HG03460 (cell line): Measurements from ENCODE around the gene PDE4D.

ENCODE experiments used
- ATAC-seq: cut with Tn5 transposase; IDR thresholded peaks from one replicate; pipeline ENCODE4 v1.9.1; 2021; ENCODE audit not compliant: unreplicated experiment

Gene PDE4D

DNA sequence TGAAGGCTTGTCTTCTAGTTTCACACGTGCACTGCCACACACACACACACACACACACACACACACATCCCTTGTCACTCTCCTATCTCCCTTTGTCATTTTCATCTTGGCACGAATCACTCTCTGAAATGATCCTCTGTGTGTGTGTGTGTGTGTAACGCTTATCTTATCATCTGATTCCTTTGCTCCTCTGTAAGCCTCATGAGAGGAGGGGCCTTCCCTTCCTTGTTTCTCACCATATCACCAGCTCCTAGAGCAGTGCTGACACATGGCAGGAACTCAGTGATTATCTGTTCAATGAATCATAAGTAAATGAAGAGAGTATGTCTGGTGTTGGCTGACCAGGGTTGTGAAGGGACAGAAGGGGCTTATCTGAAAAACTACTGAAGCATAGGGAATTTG, 53.3 kb downstream of the PDE4D start:
- ATAC-seq: no peak

DNA sequence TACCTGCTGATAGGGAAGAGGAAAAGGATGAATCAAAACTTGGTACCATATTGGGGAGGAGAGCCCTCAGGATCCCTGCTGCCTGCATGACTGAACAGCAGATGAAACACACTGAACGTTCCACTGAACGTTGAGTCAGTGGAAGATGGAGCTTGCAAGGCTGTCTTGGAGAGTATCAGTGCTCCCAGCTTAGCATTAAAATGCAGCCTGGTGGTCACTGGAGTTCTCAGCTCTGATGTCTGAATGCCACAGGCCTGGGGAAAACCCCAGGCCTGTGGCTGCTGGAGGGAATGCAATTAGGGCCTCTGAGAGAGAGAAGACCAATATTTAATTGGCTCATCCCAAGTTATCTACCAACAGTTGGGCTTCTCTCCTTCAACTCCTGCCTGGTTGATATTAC, 54.5 kb downstream of the PDE4D start:
- ATAC-seq: no peak

DNA sequence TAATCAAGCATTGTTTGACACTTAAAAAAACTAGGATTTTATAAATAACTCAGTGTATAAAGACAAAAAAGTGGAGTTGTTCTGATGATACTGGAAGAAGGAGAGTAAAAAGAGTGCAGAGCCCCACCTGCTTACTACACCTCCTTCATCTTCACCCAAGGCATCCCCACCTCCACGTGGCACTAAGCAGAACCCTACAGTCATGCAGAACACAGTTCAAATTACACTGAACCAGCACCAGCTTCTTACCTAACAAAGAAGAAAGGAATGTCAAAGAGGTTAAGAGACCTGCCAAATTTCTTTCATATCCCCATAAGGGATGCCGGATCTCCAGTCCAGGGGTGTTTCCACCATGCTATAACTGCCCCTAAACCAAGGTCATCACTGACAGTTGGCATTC, 55.5 kb downstream of the PDE4D start:
- no peak for ATAC-seq

- ATAC-seq: no peak
These were observed 56.5 kb downstream of the PDE4D start for GRCh38 chr5:59837071-59837470.

DNA sequence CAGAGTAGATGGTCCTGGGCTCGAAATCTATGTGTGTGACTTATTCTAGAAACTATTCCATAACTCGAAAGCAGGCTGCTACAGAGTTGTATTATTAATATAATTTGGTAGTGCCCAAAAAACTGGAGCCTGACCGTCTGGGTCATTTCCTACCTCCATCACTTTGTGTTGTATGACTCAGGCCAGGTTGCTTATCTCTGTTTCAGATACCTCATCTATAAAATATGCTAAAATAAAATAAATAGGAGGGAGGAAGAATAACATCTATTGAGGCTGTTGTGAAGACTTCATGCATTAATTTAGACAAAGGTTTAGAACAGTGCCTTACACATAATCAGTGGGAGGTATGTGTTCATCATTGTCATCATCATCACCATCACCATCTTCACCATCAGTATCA, 57.7 kb downstream of the PDE4D start:
- ATAC-seq: no peak

GRCh38 chr5:59833448-59833847, 60.1 kb downstream of the PDE4D start:
- no peak for ATAC-seq

DNA sequence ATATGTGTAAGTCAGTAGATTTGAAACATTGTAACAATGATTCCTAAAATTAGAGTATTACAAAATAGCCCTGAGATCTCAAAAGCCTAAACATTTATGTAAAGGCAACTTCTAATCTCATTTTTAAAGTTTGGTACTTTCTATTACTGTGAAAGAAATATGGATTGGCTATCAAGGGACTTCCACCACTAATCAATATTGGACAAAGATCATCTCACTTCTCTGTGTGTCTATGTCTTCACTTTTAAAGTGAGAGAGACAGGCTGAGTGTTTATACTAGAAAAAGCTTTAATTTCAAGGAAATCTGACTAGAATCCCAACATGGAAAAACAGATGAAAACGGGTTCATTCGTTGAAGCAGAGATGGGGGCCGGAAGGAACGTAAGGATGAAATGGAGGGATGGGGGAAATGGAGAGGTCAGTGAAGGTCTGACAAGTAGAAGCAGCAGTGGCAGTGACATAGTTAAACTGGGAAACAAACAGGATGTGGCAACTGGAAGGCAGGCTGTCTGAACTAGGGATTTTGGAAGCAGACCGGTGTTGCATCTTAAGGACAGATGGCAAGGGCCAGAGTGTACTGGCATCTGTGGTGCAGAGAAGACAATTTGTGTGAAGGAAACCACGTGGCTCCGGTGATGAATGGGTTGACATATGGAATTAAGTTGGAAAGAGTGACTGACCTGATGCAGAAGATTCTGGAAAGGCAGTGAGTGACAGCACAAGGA, 60.8 kb downstream of the PDE4D start:
- no peak for ATAC-seq

DNA sequence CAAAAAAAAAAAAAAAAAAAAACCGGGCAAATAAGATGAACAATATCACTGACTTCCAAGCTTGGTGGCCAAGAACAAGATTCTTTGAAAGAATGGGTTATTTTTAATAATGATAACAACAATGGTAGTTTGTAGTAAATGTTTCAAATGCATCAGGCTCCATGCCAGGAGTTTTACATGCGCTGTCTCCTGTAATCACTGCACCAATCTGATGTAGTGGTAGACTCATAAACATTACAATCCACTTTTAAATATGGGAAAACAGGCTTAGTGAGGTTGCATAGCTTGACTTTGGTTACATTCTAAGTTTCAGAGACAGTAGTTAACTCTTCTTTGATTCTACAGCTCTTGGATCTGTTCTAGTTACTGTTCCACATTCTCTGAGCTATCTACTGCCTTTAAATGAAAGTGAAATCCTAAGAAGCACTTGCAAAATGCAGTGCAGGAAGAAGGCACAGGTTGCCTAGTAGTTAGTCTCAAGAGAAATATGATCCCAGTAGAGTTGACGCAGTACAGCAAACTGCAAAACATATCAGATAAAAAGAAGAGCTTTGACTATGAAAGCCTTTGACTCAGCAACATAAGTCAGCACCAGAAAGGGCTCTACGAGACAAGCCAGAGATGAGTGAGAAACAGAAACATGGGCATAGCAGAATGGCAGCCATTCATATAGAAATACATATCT, 62.1 kb downstream of the PDE4D start:
- ATAC-seq: no peak

DNA sequence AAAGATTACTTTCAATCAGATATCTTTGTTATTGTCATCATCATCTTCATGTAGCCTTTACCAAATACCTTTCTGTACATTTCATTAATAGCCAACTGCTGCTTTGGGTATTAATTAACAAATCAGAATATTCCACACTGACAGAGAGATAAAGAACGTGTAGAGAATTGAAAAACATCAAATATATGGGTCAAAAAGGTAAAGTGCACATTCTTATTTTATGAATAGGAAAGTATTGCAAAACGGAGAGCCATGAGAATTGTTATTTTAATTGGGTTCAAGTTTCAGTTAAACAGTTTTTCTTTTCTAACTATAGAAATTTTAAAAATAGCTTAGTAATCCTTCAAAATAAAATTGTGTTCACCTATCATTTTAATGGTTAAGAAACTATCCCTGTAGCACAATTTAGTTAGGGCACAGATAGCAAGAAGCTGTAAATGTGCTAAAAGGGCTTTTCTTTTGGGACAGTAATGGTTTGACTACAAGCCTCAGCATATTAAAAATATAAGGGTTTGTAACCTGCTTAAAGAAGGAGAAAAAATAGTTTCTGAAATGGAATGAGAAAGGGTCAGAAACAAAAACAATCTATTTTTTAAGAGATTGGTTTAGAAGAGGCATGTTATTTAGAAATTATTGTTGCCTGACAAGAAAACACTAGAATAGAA, 62.9 kb downstream of the PDE4D start:
- no peak for ATAC-seq

DNA sequence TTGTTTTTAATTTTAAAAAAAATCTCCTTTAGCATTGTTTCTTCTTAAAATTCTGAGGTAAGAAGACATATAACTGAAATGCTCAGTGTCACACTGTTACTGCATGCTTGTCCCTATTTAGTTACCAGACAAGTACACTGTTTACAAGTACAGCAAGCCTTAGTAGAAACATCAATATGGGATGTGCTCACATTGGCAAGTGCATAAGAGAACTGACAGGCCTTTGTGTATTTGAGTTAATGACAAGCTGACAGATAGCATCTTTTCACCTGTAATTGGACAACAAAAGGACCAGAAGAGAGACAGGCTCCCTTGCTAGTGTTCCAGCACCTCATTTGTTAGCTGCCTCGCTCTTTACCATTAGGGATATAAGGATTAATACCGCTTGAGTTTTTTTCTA, 63.6 kb downstream of the PDE4D start:
- no peak for ATAC-seq

DNA sequence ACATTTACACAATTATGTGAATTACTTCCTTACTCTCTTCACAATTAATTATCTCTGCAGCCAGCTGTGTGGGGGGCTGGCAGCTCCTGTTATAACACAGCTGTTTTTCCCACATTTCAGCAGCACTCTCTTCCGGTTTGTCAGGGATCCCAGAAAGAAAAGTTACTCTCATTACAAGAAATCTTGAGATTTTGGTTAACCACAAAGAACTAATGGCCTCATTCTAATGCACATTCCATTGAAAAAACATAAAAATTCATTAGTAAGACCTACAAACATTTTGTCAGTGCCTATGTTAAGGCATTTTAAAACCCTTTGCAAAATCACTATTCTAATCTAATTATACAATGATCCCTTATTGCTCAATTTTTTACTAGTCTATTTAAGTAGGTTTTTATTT, 64.1 kb downstream of the PDE4D start:
- no peak for ATAC-seq

DNA sequence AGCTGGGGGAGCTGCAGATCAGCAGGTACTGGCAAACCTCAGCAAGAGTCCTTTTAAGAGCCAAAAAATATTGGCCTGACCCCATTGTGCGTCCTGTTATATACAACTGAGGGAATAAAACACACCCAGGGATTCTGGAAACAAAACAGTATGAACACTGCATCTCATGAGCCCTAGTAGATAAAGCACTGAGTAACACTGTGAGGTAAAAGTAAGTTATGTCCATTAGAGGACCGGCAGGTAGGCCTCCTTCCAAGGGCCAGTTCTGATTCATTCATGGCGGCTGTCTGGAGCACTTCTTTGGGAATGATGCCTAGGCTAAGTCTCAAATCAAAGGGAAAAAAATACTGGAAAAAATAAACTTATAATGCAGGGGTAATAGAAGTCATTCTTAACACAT, 64.9 kb downstream of the PDE4D start:
- no peak for ATAC-seq

- ATAC-seq: no peak
These were observed 66.5 kb downstream of the PDE4D start for GRCh38 chr5:59826996-59827395.

DNA sequence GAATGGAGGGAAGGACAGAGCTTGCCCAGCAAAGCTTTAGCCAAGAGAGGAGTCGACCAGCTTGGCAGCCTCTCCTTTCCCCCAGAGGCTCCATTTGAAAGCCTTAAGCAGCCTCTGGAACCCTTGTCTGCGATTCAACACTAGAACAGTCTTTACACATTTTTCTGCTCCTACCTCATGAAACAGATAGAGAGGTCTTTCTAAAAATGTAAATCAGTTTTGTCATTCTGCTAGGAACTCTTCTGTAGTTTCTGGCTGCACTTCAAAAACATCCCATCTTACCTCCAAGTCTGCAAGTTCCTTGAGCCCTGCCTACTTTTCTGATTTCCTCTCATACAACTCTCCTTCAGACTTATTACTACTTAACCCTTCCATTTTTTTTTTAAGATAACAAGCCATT, 70.1 kb downstream of the PDE4D start:
- ATAC-seq: no peak

DNA sequence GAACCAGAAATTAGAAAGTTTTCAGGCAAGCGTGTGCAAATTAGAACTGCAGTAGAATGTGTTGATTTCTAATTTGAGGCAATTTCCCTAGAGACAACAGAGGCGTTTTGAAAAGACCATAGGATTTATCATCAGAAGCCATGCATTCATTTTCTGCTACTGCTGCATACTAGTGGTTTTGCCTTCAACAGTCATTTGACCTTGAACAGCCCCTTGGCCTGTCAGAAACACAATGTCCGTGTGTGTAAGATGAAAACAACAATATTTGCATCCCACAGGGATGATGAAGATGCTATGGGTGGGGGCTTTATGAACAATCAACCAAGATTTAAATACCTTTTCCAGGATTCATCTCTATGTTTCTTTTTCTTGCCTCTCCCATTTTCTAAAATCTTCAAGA, 73.7 kb downstream of the PDE4D start:
- no peak for ATAC-seq

- no peak for ATAC-seq
These were observed 76.0 kb downstream of the PDE4D start for GRCh38 chr5:59817536-59817935.

DNA sequence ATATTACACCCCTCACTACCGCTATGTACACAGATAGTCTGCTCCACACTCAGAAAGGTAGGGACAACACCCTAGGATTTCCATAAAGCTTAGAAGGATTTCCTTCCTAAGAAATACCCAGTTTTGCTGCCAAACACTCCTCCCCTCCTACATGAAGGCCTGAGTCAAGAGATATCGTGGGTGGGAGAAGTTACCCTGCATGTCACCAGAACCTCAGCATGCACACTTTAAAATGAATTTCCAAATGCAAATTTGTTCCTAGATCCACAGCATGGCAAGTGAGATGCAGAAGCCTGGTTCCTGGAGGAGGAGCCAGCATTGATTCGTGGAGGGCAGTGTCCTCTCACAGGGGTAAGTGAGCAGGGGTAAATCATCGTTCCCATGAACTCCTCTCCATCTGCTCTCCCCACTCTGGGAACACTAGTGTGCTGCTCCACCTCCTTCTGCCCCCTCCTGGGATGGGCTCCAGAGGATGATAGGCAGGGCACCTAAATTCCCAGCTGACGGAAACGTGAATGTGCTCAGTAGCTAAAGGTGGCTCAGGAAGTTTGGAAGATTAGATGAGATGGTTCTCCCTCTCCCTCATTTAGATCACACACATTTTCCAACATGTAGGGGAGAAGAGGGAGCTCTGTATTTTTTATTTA, 76.7 kb downstream of the PDE4D start:
- ATAC-seq: no peak

DNA sequence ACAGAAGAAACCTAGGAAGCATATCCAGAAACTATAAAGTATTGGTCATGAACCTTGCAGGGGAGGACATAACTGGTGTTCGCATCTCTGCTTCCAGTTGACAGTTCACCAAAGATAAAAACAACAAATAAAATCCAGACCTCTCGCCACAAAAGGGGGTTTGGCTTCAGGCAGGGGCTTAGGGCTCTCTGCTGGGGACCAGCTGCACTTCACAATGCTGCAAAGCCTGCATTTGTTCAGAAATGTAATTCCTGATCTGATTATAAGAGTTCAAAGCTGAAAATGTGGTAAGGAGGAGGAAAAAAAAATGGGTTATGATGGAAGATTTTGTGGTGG, 79.0 kb downstream of the PDE4D start:
- no peak for ATAC-seq

GRCh38 chr5:59813761-59814536, 79.6 kb downstream of the PDE4D start:
- ATAC-seq: no peak

DNA sequence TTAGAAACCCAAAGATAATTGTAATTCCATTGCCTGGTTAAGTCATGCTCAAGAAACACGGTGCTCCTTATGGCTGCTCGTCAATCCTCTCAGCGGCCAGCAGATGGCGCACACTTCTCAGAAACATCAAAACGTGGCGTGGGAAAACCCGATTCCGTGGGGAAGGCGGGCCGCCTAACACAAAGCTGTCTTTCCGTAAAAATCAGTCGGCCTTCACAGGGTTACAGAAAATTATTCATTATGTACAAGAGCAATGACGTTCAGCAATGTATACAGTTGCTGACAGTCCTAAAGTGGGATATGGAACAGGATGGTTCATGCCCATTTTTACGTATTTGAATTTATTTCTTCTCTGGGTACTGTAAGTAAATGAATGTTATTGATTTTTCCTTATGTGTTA, 83.5 kb downstream of the PDE4D start:
- ATAC-seq: peak; percentile 69

DNA sequence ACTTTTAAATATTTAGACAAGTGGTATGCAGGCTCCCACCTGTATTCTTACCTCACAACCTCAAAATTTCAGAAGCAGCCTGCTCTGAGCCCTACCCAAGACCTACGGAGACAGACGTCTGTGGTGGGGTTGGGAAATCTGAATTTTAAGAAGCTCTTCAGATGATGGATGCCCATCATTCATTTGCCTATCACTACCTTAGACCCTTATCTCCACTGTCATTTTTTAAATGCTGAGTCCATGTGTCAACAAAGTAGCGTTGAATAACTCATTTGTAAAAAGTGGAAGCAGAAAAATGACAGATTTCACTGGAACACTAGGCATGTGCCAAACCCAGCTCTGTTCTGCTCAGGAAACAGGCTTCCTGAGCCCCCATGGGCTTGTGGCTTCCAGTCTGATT, 85.7 kb downstream of the PDE4D start:
- ATAC-seq: no peak
